ENCODE data around the gene MEGF8. TPM values are rescaled to one million over a fixed set of nuclear protein-coding genes. Genes with fewer than 3 reads are reported as not detected.

Gene MEGF8
- total and polyA plus RNA-seq, 4 donors, result 1.2 to 13.7 (median 9.4) TPM

- Histone ChIP-seq H3K4me3 (ENCODE audit: low read depth in 1 of 3, low read length in 3 of 3) (no peak overlapping the region), H3K9me3 (ENCODE audit: control insufficient read depth in 4 of 4, low read length in 3 of 4) (no peaks in the 10 kb centered on the region), H3K9ac (ENCODE audit: low read depth in 1 of 2, low read length in 2 of 2) (no peak overlapping the region), H3K36me3 (ENCODE audit: control insufficient read depth in 4 of 4, insufficient read depth in 3 of 4, low read depth in 1 of 4, low read length in 3 of 4) (no peaks in the 10 kb centered on the region), H3K27ac (ENCODE audit: low read depth in 1 of 2, low read length in 2 of 2) (no peak overlapping the region), H3K4me1 (ENCODE audit: control insufficient read depth in 4 of 4, insufficient read depth in 4 of 4, low read length in 3 of 4) (peaks cover 8 to 22% (median 14%) of the 10 kb centered on the region in 4 donors), H3K27me3 (ENCODE audit: control insufficient read depth in 4 of 4, insufficient read depth in 4 of 4, low read length in 3 of 4) (no peaks in the 10 kb centered on the region)
- DNase-seq (ENCODE audit: low spot score), result peak; percentile 69
- 42% methylated on average over 10 of the region's 10 CpGs for WGBS
- TF ChIP-seq CTCF (IDR thresholded peaks at IDR 0.05; ENCODE audit: low read depth, low read length, missing input control) (peak; percentile 71), MAX (IDR thresholded peaks at IDR 0.05) (no peak), EGR1 (IDR thresholded peaks at IDR 0.05; ENCODE audit: low read depth in 2 of 2) (no peak), FOXA1 (IDR thresholded peaks at IDR 0.05) (no peak), FOXA2 (IDR thresholded peaks at IDR 0.05) (no peak), HNF4G (IDR thresholded peaks at IDR 0.05) (no peak), NR2F2 (IDR thresholded peaks at IDR 0.05) (peak; percentile 37), REST (IDR thresholded peaks at IDR 0.05) (no peak), RXRA (IDR thresholded peaks at IDR 0.05) (peak; percentile 27 to 73), TAF1 (conservative IDR thresholded peaks at IDR 0.05) (no peak), RAD21 (IDR thresholded peaks at IDR 0.05) (peak; percentile 67 to 83), SP1 (IDR thresholded peaks at IDR 0.05) (peak; percentile 6), HNF4A (conservative IDR thresholded peaks at IDR 0.05) (peak; percentile 16 to 33), ZBTB33 (IDR thresholded peaks at IDR 0.05) (no peak), YY1 (IDR thresholded peaks at IDR 0.05) (no peak), GABPA (IDR thresholded peaks at IDR 0.05 in 1 of 2, conservative IDR thresholded peaks at IDR 0.05 in 1 of 2) (no peak), JUND (IDR thresholded peaks at IDR 0.05) (no peak), ATF3 (IDR thresholded peaks at IDR 0.05) (no peak)
Measured at GRCh38 chr19:42420055-42420544, 94.7 kb downstream of the MEGF8 start.

All from liver (tissue), 9 donors.